Activated naive CD8-positive, alpha-beta T cell treated with anti-CD3 and anti-CD28 coated beads, Interleukin-2, amount 10 ng/mL, durations not matched to agents 7 days and 5 days (primary cell): ENCODE results near the gene ARPC2. TPM values are rescaled to one million over a fixed set of nuclear protein-coding genes. Genes with fewer than 3 reads are reported as not detected.
A peak's percentile ranks its signal among the peaks of the same experiment; 100 is the strongest.
"Not testable (repeated sequence)": the region's sequence is repeated elsewhere in the genome, so short reads cannot be mapped to it uniquely, and the experiment has no call there.

ENCODE experiments used
- ATAC-seq: fragments of 150-1000 bp; cut with Tn5 transposase; one replicate; pipeline ENCODE4 v1.10.0; 2021; ENCODE audit warnings: low read depth, moderate library complexity
- POLR2A ChIA-PET: fragments of 350-600 bp; sonication (Branson Sonifier 250); formaldehyde crosslinking; loops from one replicate; lab custom pipeline; 2021; ENCODE audit warnings: antibody characterized with exemption; lab: Charles Lee
- DNase-seq: peaks from one replicate; pipeline ENCODE4 v3.0.0; 2021
- H3K27ac Mint-ChIP-seq: one replicate; pipeline ENCODE4 v1.8.0; 2022; ENCODE audit warnings: mild to moderate bottlenecking, mixed read lengths
- H3K27me3 Mint-ChIP-seq: one replicate; pipeline ENCODE4 v1.8.0; 2022; ENCODE audit warnings: mild to moderate bottlenecking, moderate library complexity, mixed read lengths
- H3K36me3 Mint-ChIP-seq: one replicate; pipeline ENCODE4 v1.8.0; 2021; ENCODE audit warnings: mild to moderate bottlenecking, mixed read lengths
- H3K4me1 Mint-ChIP-seq: one replicate; pipeline ENCODE4 v1.8.0; 2021; ENCODE audit warnings: mixed read lengths
- H3K4me3 Mint-ChIP-seq: one replicate; pipeline ENCODE4 v1.8.0; 2022; ENCODE audit warnings: mild to moderate bottlenecking, moderate library complexity, mixed read lengths
- H3K9me3 Mint-ChIP-seq: one replicate; pipeline ENCODE4 v1.8.0; 2021; ENCODE audit warnings: mixed read lengths
- total RNA-seq, 2 experiments: library from RNA; stranded (reverse); gene quantifications; one replicate each; pipeline ENCODE4 v1.2.3, GENCODE V29; 2021

Gene ARPC2
- total RNA-seq, 2 experiments from 2014 or later: 707 to 735 TPM

GRCh38 chr2:218271487-218271797, 54.5 kb downstream of the ARPC2 start:
- Mint-ChIP-seq H3K36me3 (peaks cover 11% of the 10 kb centered on the region), H3K9me3 (no peaks in the 10 kb centered on the region), H3K4me3 (peak overlapping the region; percentile 91), H3K27me3 (no peaks in the 10 kb centered on the region), H3K4me1 (peaks cover 31% of the 10 kb centered on the region), H3K27ac (peak overlapping the region; percentile 91)
- ATAC-seq: no peak
- no peak for DNase-seq
- POLR2A ChIA-PET: interaction anchor here (1.0 to 7.8 kb wide), 5 partner anchors 14 to 129 kb away, joined by 3 to 76 read pairs (median 7); partner anchors contain the start of gene CTDSP1

- no peaks in the 10 kb centered on the region for H3K9me3 Mint-ChIP-seq
- DNase-seq: no peak
Observed at GRCh38 chr2:218271865-218272530, 55.0 kb downstream of the ARPC2 start.

GRCh38 chr2:218272531-218273212, 55.7 kb downstream of the ARPC2 start:
- peaks cover 28% of the 10 kb centered on the region for H3K4me1 Mint-ChIP-seq
- peaks cover 13% of the 10 kb centered on the region for H3K36me3 Mint-ChIP-seq
- peak; percentile 13 for ATAC-seq
- no peaks in the 10 kb centered on the region for H3K27me3 Mint-ChIP-seq
- H3K27ac Mint-ChIP-seq: peak overlapping the region; percentile 32
- no peaks in the 10 kb centered on the region for H3K9me3 Mint-ChIP-seq
- DNase-seq: peak; percentile 76
- peak overlapping the region; percentile 37 for H3K4me3 Mint-ChIP-seq
- POLR2A ChIA-PET: interaction anchor here (0.7 to 7.8 kb wide), 9 partner anchors 13 to 1500 kb away, joined by 3 to 76 read pairs (median 3); no protein-coding TSS in a partner anchor

More at GRCh38 chr2:218271865-218272530, 55.0 kb downstream of the ARPC2 start:
- H3K27ac Mint-ChIP-seq: peak overlapping the region; percentile 7
- H3K4me3 Mint-ChIP-seq: peak overlapping the region; percentile 91
- H3K4me1 Mint-ChIP-seq: peaks cover 29% of the 10 kb centered on the region
- H3K36me3 Mint-ChIP-seq: peaks cover 12% of the 10 kb centered on the region
- no peaks in the 10 kb centered on the region for H3K27me3 Mint-ChIP-seq
- POLR2A ChIA-PET: interaction anchor here (1.0 to 7.8 kb wide), 4 partner anchors 14 to 128 kb away, joined by 3 to 76 read pairs (median 6); partner anchors contain the start of gene CTDSP1
- ATAC-seq: no peak

GRCh38 chr2:218273214-218273907, 56.4 kb downstream of the ARPC2 start:
- H3K27ac Mint-ChIP-seq: peak overlapping the region; percentile 64
- POLR2A ChIA-PET: interaction anchor here (0.7 to 7.8 kb wide), 7 partner anchors 12 to 1501 kb away, joined by 3 to 76 read pairs (median 3); no protein-coding TSS in a partner anchor
- H3K9me3 Mint-ChIP-seq, H3K4me3 Mint-ChIP-seq, DNase-seq, H3K27me3 Mint-ChIP-seq, ATAC-seq: not testable (repeated sequence)
- H3K36me3 Mint-ChIP-seq: peaks cover 13% of the 10 kb centered on the region
- H3K4me1 Mint-ChIP-seq: peaks cover 28% of the 10 kb centered on the region

GRCh38 chr2:218273908-218274249, 56.9 kb downstream of the ARPC2 start:
- Mint-ChIP-seq H3K9me3 (no peaks in the 10 kb centered on the region), H3K4me3 (no peak overlapping the region), H3K27ac (peak overlapping the region; percentile 64), H3K27me3 (no peaks in the 10 kb centered on the region), H3K36me3 (peaks cover 13% of the 10 kb centered on the region), H3K4me1 (peaks cover 28% of the 10 kb centered on the region)
- POLR2A ChIA-PET: interaction anchor here (1.0 to 7.8 kb wide), 4 partner anchors 12 to 120 kb away, joined by 3 to 76 read pairs (median 5); no protein-coding TSS in a partner anchor
- DNase-seq (no peak), ATAC-seq (no peak)

GRCh38 chr2:218274586-218274985, 57.6 kb downstream of the ARPC2 start:
- no peak overlapping the region for H3K4me3 Mint-ChIP-seq
- H3K36me3 Mint-ChIP-seq: peaks cover 11% of the 10 kb centered on the region
- DNase-seq (no peak), ATAC-seq (no peak)
- H3K27me3 Mint-ChIP-seq: no peaks in the 10 kb centered on the region
- POLR2A ChIA-PET: interaction anchor here (0.5 to 7.8 kb wide), 3 partner anchors 11 to 23 kb away, joined by 4 to 76 read pairs (median 5); no protein-coding TSS in a partner anchor
- H3K27ac Mint-ChIP-seq: no peak overlapping the region
- peaks cover 23% of the 10 kb centered on the region for H3K4me1 Mint-ChIP-seq
- no peaks in the 10 kb centered on the region for H3K9me3 Mint-ChIP-seq

- Mint-ChIP-seq H3K27me3 (no peaks in the 10 kb centered on the region), H3K4me1 (peaks cover 23% of the 10 kb centered on the region), H3K36me3 (peaks cover 17% of the 10 kb centered on the region), H3K4me3 (no peak overlapping the region), H3K27ac (no peak overlapping the region), H3K9me3 (no peaks in the 10 kb centered on the region)
- POLR2A ChIA-PET: interaction anchor here (0.5 to 7.8 kb wide), 3 partner anchors 10 to 444 kb away, joined by 4 to 76 read pairs (median 5); no protein-coding TSS in a partner anchor
- ATAC-seq (no peak), DNase-seq (no peak)
Observed at GRCh38 chr2:218275371-218276072, 58.5 kb downstream of the ARPC2 start.

- H3K4me3 Mint-ChIP-seq: no peak overlapping the region
- H3K27ac Mint-ChIP-seq: peak overlapping the region; percentile 35
- H3K9me3 Mint-ChIP-seq: no peaks in the 10 kb centered on the region
- POLR2A ChIA-PET: interaction anchor here (7.8 kb wide), 1 partner anchor 8 kb away, joined by 76 read pairs; no protein-coding TSS in a partner anchor
- no peak for DNase-seq
- peaks cover 12% of the 10 kb centered on the region for H3K4me1 Mint-ChIP-seq
- no peak for ATAC-seq
- H3K27me3 Mint-ChIP-seq: no peaks in the 10 kb centered on the region
- peaks cover 19% of the 10 kb centered on the region for H3K36me3 Mint-ChIP-seq
Observed at GRCh38 chr2:218276986-218277755, 60.2 kb downstream of the ARPC2 start.

GRCh38 chr2:218277921-218278320, 60.9 kb downstream of the ARPC2 start:
- no peak overlapping the region for H3K27ac Mint-ChIP-seq
- H3K36me3 Mint-ChIP-seq: peaks cover 19% of the 10 kb centered on the region
- ATAC-seq (no peak), DNase-seq (no peak)
- POLR2A ChIA-PET: no interaction called here
- H3K4me1 Mint-ChIP-seq: peaks cover 8% of the 10 kb centered on the region
- no peaks in the 10 kb centered on the region for H3K27me3 Mint-ChIP-seq
- H3K9me3 Mint-ChIP-seq: no peaks in the 10 kb centered on the region
- H3K4me3 Mint-ChIP-seq: no peak overlapping the region

- Mint-ChIP-seq H3K36me3 (peaks cover 20% of the 10 kb centered on the region), H3K27ac (no peak overlapping the region), H3K4me3 (no peak overlapping the region), H3K27me3 (no peaks in the 10 kb centered on the region), H3K9me3 (no peaks in the 10 kb centered on the region), H3K4me1 (peaks cover 12% of the 10 kb centered on the region)
- DNase-seq: no peak
- POLR2A ChIA-PET: no interaction called here
- ATAC-seq: no peak
Observed at GRCh38 chr2:218278531-218279360, 61.8 kb downstream of the ARPC2 start.

GRCh38 chr2:218280260-218280870, 63.4 kb downstream of the ARPC2 start:
- H3K36me3 Mint-ChIP-seq: peaks cover 16% of the 10 kb centered on the region
- ATAC-seq (no peak), DNase-seq (no peak)
- POLR2A ChIA-PET: interaction anchor here (0.7 to 1.7 kb wide), 2 partner anchors 11 to 212 kb away, joined by 4 read pairs; no protein-coding TSS in a partner anchor
- H3K4me1 Mint-ChIP-seq: peaks cover 14% of the 10 kb centered on the region
- H3K27ac Mint-ChIP-seq: no peak overlapping the region
- H3K4me3 Mint-ChIP-seq: no peak overlapping the region
- no peaks in the 10 kb centered on the region for H3K9me3 Mint-ChIP-seq
- H3K27me3 Mint-ChIP-seq: no peaks in the 10 kb centered on the region
